LNCAP (cell line): ENCODE results near the gene CELA1.

Source experiments
- TF ChIP-seq, protein P1 (sequence below): fragments of 450-650 bp; IDR thresholded peaks from 2 replicates; pipeline ENCODE4 v1.5.1; 2017; ENCODE audit warnings: mild to moderate bottlenecking

The CELA1 gene

DNA sequence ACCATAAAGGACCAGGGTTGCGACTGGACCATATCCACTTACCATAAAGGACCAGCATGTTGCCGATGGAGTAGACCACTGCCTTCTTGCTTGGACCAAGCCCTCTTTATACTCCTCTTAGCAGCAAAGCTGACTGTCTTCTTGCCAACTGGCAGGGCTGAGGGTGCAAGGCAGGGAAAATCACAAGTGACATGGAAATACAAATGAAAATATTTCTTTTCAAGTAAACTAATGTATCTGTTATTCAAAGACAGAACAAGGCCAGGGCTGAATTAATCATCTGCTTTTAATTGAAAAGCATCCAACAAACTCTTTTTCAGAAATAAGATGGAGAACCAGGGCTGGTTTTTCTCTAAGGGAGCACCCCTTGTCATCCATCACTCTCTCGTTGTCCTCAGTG is at the start of gene CELA1:
Gene CELA1 (minus strand): TSS at position 99 of the 400 bp plus-strand sequence. CDS start 41 bp downstream, at position 58.
- TF ChIP-seq, protein P1, sequence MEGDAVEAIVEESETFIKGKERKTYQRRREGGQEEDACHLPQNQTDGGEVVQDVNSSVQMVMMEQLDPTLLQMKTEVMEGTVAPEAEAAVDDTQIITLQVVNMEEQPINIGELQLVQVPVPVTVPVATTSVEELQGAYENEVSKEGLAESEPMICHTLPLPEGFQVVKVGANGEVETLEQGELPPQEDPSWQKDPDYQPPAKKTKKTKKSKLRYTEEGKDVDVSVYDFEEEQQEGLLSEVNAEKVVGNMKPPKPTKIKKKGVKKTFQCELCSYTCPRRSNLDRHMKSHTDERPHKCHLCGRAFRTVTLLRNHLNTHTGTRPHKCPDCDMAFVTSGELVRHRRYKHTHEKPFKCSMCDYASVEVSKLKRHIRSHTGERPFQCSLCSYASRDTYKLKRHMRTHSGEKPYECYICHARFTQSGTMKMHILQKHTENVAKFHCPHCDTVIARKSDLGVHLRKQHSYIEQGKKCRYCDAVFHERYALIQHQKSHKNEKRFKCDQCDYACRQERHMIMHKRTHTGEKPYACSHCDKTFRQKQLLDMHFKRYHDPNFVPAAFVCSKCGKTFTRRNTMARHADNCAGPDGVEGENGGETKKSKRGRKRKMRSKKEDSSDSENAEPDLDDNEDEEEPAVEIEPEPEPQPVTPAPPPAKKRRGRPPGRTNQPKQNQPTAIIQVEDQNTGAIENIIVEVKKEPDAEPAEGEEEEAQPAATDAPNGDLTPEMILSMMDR: no peak

DNA sequence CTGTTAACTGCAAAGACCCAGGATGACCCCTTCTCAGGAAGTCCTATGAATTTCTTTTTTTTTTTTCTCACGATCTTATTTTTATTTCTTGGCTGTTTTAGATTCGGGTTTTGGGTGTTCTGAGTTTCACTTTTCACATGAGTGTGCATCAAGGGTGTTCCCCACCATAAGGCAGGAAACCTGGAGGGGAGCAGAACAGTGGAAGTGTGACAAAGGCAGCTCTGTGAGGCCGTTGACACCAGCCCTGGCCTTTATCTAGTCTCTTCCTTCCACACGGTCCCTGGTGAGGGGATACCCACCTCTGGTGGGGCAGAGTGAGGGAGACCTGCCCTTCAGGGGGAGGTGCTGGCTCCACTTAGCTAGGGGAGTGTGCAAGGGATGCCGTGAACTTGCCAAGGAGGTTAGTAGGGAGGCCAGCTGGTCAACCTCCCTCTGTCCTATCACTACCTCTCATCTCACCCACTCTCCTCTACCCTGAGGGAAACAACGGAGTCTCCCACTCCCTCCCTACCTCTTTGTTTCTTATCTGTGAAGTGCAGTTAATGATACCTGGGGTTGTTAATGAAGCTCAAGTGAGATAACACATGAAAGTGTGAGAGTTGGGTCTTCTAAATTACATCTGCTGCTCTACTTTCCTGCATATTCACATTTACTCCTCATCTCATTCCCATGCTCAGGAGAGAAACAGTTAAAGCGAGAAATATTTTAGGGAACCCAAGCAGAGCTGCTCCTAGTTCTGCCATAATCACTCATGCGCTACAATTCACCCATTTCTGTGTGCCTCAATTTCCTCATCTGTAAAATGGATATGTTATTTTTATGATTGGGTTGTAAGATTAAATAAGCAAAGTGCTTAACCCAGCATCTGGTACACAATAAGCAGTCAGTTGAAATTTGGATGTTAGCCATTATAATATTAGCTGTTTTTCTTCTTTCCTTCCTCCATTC is 49.1 kb upstream of the CELA1 start:
- TF ChIP-seq, protein P1: no peak

DNA sequence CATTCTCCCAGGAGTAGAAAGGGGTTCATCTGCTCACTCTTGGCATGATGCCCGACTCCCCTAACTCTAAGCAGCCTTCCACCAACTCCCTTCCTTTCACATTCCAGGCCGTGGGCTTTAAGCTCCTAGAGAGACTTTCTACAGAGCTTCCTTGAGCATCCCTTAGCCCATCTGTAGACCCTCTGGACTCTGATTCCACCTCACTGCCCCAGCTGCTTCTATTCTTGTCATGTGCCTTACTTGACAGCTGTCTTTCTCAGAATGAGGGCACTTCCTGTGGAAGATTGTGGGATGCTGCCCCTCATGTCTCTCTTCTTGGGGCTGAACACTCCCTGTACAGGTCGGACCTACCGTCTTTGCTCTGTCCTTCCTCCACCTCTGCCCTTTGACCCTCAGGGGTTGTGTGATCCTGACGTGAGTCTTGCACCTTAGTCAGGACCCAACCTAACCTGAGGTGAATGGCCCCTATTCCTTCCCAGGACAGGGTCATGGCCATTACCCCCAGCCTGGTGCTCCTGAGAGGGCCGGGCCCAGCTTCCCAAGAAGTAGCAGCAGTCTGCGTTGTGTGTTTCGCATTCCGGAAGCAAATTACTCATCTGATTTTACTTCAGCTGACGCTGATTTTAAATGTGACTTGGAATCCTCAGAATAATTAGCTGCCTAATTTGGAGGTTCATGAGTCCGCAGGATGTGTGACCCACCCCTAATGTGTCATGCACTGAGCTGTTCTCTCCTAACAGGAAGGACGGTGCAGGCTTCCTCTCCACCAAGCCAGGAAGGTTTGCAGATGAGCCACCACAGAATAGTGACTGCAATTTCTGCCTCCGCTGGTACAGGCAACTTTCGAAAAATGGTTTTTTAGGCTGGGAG is 47.4 kb upstream of the CELA1 start:
- TF ChIP-seq, protein P1: no peak

DNA sequence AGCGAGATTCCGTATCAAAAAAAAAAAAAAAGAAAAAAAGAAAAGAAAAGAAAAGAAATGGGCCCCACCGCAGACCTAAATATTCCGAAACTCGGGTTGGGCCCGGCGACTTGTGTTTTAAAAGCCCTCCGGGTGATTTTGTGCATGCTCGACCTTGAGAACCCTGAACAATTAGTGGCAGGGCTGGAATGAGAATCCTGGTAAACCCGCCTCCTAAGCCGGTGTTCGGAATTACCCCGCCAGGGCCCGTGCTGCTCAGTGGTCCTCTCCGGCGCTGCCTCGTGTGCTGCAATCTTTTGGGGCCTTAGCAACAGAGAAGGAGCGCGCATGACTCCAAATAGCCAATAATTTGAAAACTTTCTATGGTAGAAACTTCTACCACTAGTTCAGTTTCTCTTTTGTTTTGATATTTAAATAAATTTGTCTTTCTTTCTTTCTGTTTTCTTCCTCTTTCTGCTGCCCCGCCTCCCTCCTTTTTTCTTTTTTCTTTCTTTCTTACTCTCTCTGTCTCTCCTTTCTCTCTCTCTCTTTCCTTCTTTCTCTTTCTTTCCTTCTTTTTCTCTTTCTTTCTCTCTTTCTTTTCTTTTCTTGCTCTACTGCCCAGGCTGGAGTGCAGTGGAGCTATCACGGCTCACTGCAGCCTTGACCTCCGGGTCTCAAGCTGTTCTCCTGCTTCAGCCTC is 46.2 kb upstream of the CELA1 start:
- TF ChIP-seq, protein P1: no peak

DNA sequence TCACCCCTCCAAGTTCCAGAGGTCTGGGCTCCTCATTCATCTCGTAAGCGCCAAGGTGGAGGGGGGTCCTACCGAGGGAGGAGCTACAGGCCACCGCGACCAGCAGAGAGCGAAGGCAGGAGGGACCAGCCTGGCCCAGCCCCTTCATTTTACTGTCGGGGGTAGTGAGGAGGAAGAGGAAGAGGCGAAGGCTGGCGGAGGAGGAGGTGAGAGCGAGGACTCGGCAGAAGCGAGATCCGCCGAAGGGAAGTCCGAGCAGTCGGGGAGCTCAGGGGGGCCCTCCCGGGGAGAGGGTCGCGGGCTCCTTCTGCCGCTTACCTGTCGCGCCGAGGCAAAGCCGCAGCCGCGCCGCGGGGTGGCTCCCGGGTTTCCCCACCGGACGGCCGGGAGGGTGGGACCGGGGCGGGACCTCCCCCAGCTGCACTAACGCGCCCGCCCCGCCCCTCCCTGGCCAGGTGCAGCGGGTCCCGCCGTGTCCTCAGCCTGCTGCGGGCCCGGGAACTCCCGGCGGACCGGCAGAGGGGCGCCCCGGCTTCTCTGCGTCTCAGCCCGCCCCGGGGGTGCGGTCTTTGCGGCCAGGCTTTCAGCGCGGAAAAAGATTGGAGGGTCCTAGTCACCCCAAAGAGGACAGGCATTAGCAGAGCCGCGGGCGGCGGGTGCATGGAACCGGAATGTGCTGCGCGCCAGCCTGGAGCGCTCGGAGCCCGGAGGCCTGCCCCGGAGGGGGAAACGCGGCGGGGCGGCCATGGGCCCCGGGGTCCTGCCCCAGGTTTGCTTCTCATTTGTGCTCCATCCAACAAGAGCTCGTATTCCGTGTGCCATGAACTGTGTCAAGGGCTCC is 45.0 kb upstream of the CELA1 start, which contains the start of gene GALNT6:
Gene GALNT6 (minus strand): TSS at position 124 of the 841 bp plus-strand sequence. CDS start 11,625 bp downstream, outside the sequence.
- TF ChIP-seq, protein P1: no peak

DNA sequence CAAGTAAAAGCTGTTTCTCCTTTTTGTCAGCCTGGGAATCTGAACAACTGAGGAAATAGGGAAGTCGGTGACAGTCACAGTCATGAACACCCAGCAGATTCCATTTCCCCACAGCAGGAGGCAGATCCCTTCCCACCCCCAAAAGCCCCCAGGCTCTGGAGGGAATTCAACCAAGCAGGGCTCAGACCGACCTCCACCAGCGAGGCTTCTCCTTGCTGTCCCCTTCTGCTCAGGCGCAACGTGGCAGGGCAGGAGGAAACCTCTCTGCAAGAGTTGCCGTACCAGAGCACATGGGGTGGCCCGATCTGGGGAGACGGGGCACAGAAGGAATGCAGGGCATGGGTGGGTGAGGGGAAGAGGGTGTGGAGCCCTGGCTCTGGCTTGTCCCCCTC is 44.4 kb upstream of the CELA1 start:
- TF ChIP-seq, protein P1: no peak
